HCT116 (cell line): Measurements from ENCODE around the gene MARCHF6. TPM values are rescaled to one million over a fixed set of nuclear protein-coding genes. Genes with fewer than 3 reads are reported as not detected.
A peak's percentile ranks its signal among the peaks of the same experiment; 100 is the strongest.

ENCODE experiments used
- ATAC-seq: fragments of 200-7000 bp; cut with Tn5 transposase; 2 replicates; pipeline ENCODE4 v1.9.1; 2020; ENCODE audit warnings: mild to moderate bottlenecking, moderate library complexity
- BruUV-seq: library from RNA; stranded (reverse); fragments of 400-500 nt; replicated peaks from 2 replicates; lab custom pipeline; 2021; lab: Mats Ljungman, UMichigan
- CTCF ChIA-PET: fragments of 300-600 bp; sonication (Branson Sonifier 250); formaldehyde crosslinking; loops from one replicate; lab custom pipeline; 2021; ENCODE audit warnings: antibody characterized with exemption; lab: Charles Lee
- POLR2A ChIA-PET: fragments of 300-600, 350-600 bp; sonication (Branson Sonifier 250); formaldehyde crosslinking; loops from one replicate; lab custom pipeline; 2021; ENCODE audit warnings: antibody characterized with exemption; lab: Charles Lee
- RAD21 ChIA-PET, 2 experiments: fragments of 300-600 bp; sonication (Branson Sonifier 250); formaldehyde crosslinking; loops; one replicate each; lab custom pipeline; 2023; ENCODE audit warnings: low total read pairs in 2 of 2; ENCODE audit not compliant: uncharacterized antibody in 2 of 2, unreplicated experiment in 2 of 2, low non-redundant PET in 1 of 2; lab: Charles Lee
- DNase-seq: peaks from one replicate; pipeline ENCODE4 v3.0.0-alpha.2; 2010; ENCODE audit warnings: low read depth, low spot score
- H2AFZ ChIP-seq: fragments of 200-600 bp; shearing (Covaris generic), sonication (generic); 2 replicates; pipeline ENCODE4 v1.6.1; 2017; ENCODE audit warnings: low read depth, mixed run types, mixed read lengths, antibody characterized with exemption, low read length; ENCODE audit not compliant: poor library complexity, severe bottlenecking
- H3K27ac ChIP-seq: 2 replicates; pipeline ENCODE4 v1.5.1; 2012; ENCODE audit warnings: low read depth, low read length
- H3K27me3 ChIP-seq: fragments of 200-600 bp; sonication (generic); 2 replicates; pipeline ENCODE4 v1.6.1; 2016; ENCODE audit warnings: mixed run types, low read length, mixed read lengths; ENCODE audit not compliant: insufficient read depth
- H3K36me3 ChIP-seq, 2 experiments: fragments of 200-500 bp in 1 of 2; fragments of 200-600 bp in 1 of 2; sonication (Bioruptor generic) in 1 of 2; sonication (generic) in 1 of 2; 2 replicates each; pipeline versions ENCODE4 v1.5.1 to v1.6.1; 2014 to 2016; ENCODE audit warnings: low read length in 2 of 2, inconsistent platforms in 1 of 2, mixed read lengths in 1 of 2, mixed run types in 1 of 2; ENCODE audit not compliant: insufficient read depth in 2 of 2, control insufficient read depth in 1 of 2
- H3K4me1 ChIP-seq, 2 experiments: fragments of 200-600 bp in 1 of 2; sonication (generic) in 1 of 2; 2 replicates each; pipeline versions ENCODE4 v1.5.1 to v1.6.1; 2012 to 2017; ENCODE audit warnings: low read length in 2 of 2, inconsistent platforms in 1 of 2, mild to moderate bottlenecking in 1 of 2, mixed read lengths in 1 of 2, mixed run types in 1 of 2, moderate library complexity in 1 of 2; ENCODE audit not compliant: insufficient read depth in 2 of 2, control insufficient read depth in 1 of 2
- H3K4me2 ChIP-seq: fragments of 200-600 bp; sonication (generic); 2 replicates; pipeline ENCODE4 v1.6.1; 2017; ENCODE audit warnings: mixed run types, low read length, mixed read lengths
- H3K4me3 ChIP-seq, 2 experiments: fragments of 200-600 bp in 1 of 2; sonication (generic) in 1 of 2; replicated peaks in 1 of 2; 2 replicates each; pipeline ENCODE4 v1.5.1; 2011 to 2016; ENCODE audit warnings: low read length in 2 of 2, control low read depth in 1 of 2, low read depth in 1 of 2, mild to moderate bottlenecking in 1 of 2, mixed read lengths in 1 of 2, mixed run types in 1 of 2
- H3K79me2 ChIP-seq: fragments of 200-600 bp; sonication (generic); 2 replicates; pipeline ENCODE4 v1.6.1; 2017; ENCODE audit warnings: mild to moderate bottlenecking, mixed run types, low read length, moderate library complexity, mixed read lengths; ENCODE audit not compliant: insufficient read depth
- H3K9ac ChIP-seq: fragments of 200-600 bp; sonication (generic); 2 replicates; pipeline ENCODE4 v1.6.1; 2016; ENCODE audit warnings: low read length, mixed read lengths
- H3K9me2 ChIP-seq: fragments of 200-600 bp; sonication (generic), shearing (Covaris generic); 2 replicates; pipeline ENCODE4 v1.6.1; 2017; ENCODE audit warnings: mixed run types, mild to moderate bottlenecking, moderate library complexity; ENCODE audit not compliant: insufficient read depth
- H3K9me3 ChIP-seq, 2 experiments: fragments of 200-500 bp in 1 of 2; fragments of 200-600 bp in 1 of 2; sonication (Bioruptor generic) in 1 of 2; sonication (generic) in 1 of 2; 2 replicates each; pipeline ENCODE4 v1.6.1; 2014 to 2017; ENCODE audit warnings: low read length in 2 of 2, mixed read lengths in 2 of 2, inconsistent platforms in 1 of 2, low read depth in 1 of 2, mild to moderate bottlenecking in 1 of 2, mixed run types in 1 of 2, moderate library complexity in 1 of 2; ENCODE audit not compliant: control insufficient read depth in 1 of 2, insufficient read depth in 1 of 2
- H4K20me1 ChIP-seq: fragments of 200-600 bp; sonication (generic), shearing (Covaris generic); 2 replicates; pipeline ENCODE4 v1.6.1; 2017; ENCODE audit warnings: mixed run types, mild to moderate bottlenecking, moderate library complexity; ENCODE audit not compliant: insufficient read depth
- EZH2phosphoT487 ChIP-seq: fragments of 200-600 bp; IDR thresholded peaks from 2 replicates; pipeline ENCODE4 v1.6.1; 2018; ENCODE audit warnings: antibody characterized with exemption, borderline replicate concordance
- ZFX ChIP-seq: fragments of 450-650 bp; IDR thresholded peaks from 2 replicates; pipeline ENCODE4 v1.6.1; 2017
- intact Hi-C: fragments of 100-400 bp; cut with micrococcal nuclease; formaldehyde crosslinking; loops from 2 replicates; pipeline ENCODE4 v1.10.0; 2022
- total RNA-seq: library from RNA; stranded (reverse); gene quantifications from one replicate; pipeline ENCODE4 v1.2.1, GENCODE V29; 2021; ENCODE audit not compliant: unreplicated experiment
- TF ChIP-seq, protein P1 (sequence below): IDR thresholded peaks from 2 replicates; pipeline ENCODE4 v1.6.1; 2012; ENCODE audit warnings: low read depth

The MARCHF6 gene
- total RNA-seq, 1 experiment from 2014 or later = 144 TPM

DNA sequence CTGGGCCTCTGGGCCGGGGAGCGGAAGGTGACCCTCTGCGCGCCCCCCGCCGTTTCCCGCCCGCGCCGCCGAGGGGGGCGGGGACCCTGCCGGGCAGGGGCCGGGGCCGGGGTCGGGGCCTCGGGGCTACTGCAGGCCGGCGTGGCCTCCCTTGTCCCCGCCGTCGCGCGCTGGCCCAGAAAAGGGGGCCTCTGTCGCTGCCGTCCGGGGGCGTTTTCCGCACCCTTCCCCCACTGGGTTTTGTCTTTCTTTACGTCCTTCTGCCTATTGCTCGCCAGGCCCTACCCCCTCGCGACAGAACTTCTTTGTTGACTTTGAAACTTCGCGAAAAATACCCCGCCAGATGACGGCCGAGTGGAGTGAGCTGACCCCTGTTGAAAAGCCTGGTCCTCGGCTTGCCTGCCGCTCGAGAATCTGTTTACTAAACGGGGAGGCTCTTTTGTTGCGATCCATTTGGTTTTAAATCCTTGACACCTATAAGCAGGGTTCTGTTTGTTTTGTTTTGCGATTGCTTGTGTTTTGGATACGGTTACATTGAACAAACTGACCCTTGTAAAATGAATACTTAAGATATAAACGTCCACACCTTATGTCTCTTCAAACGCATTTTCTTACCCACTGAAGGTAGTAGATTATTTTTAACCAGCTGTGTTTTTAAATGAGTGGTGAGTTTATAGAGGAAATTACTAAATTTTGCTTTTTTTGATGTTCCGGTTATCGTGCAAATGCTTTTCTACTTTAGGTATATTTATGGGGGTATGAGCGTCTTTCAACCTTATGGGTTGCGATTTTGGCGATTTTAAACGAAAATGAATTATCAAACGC, 765 bp downstream of the MARCHF6 start:
- RAD21 ChIA-PET = interaction anchor here in 1 of 2 experiments (1.1 kb wide), 1 partner anchor 71 kb away, joined by 3 read pairs; no protein-coding TSS in a partner anchor
- peak overlapping the region; percentile 96 for H3K9ac ChIP-seq
- no peak; the same call in 1 of the 2 replicates for TF ChIP-seq ZFX
- TF ChIP-seq, protein P1, sequence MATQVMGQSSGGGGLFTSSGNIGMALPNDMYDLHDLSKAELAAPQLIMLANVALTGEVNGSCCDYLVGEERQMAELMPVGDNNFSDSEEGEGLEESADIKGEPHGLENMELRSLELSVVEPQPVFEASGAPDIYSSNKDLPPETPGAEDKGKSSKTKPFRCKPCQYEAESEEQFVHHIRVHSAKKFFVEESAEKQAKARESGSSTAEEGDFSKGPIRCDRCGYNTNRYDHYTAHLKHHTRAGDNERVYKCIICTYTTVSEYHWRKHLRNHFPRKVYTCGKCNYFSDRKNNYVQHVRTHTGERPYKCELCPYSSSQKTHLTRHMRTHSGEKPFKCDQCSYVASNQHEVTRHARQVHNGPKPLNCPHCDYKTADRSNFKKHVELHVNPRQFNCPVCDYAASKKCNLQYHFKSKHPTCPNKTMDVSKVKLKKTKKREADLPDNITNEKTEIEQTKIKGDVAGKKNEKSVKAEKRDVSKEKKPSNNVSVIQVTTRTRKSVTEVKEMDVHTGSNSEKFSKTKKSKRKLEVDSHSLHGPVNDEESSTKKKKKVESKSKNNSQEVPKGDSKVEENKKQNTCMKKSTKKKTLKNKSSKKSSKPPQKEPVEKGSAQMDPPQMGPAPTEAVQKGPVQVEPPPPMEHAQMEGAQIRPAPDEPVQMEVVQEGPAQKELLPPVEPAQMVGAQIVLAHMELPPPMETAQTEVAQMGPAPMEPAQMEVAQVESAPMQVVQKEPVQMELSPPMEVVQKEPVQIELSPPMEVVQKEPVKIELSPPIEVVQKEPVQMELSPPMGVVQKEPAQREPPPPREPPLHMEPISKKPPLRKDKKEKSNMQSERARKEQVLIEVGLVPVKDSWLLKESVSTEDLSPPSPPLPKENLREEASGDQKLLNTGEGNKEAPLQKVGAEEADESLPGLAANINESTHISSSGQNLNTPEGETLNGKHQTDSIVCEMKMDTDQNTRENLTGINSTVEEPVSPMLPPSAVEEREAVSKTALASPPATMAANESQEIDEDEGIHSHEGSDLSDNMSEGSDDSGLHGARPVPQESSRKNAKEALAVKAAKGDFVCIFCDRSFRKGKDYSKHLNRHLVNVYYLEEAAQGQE = no peak
- no peak for TF ChIP-seq EZH2phosphoT487
- TF ChIP-seq, all 23 proteins: peak for 0
- intact Hi-C loops = no loop called here
- CTCF ChIA-PET = interaction anchor here (1.5 to 2.0 kb wide), 2 partner anchors 10 to 70 kb away, joined by 6 to 17 read pairs; no protein-coding TSS in a partner anchor
- ATAC-seq (peak; percentile 35), DNase-seq (no peak)
- Histone ChIP-seq H2AFZ (no peak overlapping the region), H3K4me2 (peak overlapping the region; percentile 90), H3K36me3 (no peaks in the 10 kb centered on the region; a peak in 1 of 4 replicates), H3K4me1 (peaks cover 20 to 34% of the 10 kb centered on the region in 2 experiments), H3K9me3 (no peaks in the 10 kb centered on the region), H4K20me1 (peaks cover 4% of the 10 kb centered on the region; the same call in 1 of the 2 replicates), H3K9me2 (no peaks in the 10 kb centered on the region), H3K27me3 (no peaks in the 10 kb centered on the region), H3K79me2 (peaks cover 61% of the 10 kb centered on the region), H3K4me3 (peak overlapping the region; percentile 85 to 91), H3K27ac (peak overlapping the region; percentile 97)
- BruUV-seq = TSS peak; percentile 61
- POLR2A ChIA-PET = interaction anchor here (0.6 to 2.9 kb wide), 11 partner anchors 10 to 81 kb away, joined by 3 to 14 read pairs (median 4); no protein-coding TSS in a partner anchor
